NCI-H82 (cell line): Measurements from ENCODE around the gene FAM117A.

ENCODE experiments used
- DNase-seq: peaks from one replicate; lab custom pipeline; 2025; lab: John Stamatoyannopoulos, UW

The FAM117A gene, protein sequence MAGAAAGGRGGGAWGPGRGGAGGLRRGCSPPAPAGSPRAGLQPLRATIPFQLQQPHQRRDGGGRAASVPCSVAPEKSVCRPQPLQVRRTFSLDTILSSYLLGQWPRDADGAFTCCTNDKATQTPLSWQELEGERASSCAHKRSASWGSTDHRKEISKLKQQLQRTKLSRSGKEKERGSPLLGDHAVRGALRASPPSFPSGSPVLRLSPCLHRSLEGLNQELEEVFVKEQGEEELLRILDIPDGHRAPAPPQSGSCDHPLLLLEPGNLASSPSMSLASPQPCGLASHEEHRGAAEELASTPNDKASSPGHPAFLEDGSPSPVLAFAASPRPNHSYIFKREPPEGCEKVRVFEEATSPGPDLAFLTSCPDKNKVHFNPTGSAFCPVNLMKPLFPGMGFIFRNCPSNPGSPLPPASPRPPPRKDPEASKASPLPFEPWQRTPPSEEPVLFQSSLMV

DNA sequence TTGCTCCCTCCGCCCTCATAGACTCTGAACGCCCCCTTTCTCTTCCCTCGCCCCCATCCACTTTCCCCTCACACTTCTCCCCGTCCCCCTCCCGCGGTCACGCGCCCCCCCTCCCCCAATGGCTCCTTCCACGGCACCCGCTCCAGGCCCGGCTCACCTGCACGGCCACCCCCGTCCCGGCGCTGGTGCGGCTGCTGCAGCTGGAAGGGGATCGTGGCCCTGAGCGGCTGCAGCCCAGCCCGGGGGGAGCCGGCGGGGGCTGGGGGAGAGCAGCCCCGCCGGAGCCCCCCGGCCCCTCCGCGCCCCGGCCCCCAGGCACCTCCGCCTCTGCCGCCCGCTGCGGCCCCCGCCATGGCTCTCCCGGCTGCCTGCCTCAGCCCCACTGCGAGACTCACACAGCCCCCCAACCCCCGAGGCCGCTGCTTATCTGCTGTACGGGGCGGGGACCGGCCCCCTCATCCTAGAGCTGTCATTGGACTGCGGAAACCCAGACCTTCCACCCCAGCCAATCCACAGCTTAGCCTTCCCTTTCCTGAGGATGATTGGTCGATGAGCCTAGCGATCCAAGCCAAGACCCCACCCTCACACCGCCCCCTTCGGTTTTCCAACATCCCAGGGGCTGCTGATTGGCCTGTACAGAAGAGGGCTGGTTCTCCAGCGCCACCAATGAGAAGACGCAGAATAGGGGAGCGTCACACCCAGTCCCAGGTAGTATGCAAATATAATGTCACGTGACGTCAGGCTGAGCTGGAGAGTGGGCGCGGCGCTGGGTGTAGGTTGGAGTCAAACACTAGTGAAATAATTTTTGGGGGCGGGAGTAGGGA lies at the start of gene FAM117A:
Gene FAM117A (minus strand): TSS at position 397 of the 824 bp plus-strand sequence. CDS start 44 bp downstream, at position 353.
- DNase-seq = peak; percentile 100

DNA sequence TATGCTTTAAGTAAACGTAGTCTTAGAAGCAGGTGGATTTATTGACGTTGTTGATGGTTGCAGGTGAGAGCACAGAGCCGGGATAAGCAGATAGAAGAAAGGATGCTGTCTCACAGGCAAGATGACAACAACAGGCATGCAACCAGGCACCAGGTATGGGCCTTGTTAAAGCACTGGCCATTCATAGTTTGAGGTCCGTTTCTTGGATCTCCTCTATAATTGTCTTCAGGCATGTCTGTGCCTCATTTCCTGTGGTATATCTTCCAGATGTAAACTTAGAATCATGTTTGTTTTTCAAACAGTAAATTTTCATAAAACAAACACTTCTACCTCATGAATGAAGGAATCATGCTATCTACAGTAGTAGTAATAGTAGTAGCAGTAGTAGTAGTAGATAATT lies 45.1 kb upstream of the FAM117A start:
- DNase-seq = no peak

DNA sequence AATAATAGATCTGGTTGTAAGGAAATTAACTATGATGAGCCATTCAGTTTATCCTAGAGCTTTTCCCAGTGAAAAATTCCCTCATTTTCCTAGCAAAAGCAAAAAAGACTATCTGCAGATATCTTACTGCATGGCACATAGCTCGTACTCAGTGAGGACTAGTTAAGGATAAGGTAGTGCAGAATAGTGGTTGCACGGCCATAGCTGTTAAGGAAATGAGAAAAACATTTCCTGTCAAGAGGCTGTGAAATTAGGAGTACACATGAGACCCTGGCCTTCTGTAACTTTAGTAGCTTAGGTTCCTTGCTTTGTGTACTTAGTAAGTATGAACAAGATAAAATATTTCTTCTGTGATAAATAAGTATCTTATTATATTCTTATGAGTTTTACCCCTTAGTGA lies 34.8 kb upstream of the FAM117A start:
- no peak for DNase-seq

DNA sequence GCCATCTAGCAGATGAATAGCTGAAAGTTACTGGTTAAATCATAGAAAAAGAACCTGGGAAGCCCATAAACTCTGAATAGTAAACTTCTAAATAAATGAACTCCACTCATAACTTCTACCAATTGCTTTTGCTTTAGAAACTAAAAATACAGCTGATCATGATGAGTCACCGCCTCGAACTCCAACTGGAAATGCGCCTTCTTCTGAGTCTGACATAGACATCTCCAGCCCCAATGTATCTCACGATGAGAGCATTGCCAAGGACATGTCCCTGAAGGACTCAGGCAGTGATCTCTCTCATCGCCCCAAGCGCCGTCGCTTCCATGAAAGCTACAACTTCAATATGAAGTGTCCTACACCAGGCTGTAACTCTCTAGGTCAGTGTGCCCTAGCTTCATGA lies 34.3 kb upstream of the FAM117A start:
- no peak for DNase-seq

DNA sequence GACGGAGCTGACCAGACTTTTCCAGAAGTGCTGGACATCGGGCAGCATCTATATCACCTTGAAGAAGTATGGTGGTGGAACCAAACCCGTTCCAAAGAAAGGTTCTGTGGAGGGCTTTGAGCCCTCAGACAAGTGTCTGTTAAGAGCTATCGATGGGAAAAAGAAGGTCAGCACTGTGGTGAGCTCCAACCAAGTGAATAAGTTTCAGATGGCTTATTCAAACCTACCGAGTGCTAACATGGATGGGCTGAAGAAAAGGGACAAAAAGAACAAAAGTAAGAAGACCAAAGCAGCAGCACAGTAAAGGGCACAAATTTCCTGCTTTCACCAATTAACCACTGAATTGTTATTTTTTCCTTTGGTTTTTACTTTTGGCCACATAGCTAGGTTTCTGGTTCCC lies 31.4 kb upstream of the FAM117A start:
- no peak for DNase-seq

DNA sequence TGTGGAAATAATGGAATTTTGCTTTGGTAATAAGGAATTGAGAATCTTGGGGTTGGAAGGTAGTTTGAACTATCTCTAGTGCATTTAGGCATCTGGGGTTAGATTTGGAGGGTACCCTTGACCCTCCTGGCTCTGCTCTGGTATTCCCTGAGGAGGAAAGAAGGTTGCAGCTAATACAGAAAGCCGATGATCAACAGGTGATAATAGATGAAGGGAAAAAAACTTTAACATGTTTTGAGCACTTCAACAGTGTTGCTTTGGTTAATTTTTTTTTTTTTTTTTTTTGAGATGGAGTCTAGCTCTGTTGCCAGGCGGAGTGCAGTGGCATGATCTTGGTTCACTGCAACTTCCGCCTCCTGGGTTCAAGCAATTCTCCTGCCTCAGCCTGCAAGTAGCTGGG lies 29.4 kb upstream of the FAM117A start:
- no peak for DNase-seq

DNA sequence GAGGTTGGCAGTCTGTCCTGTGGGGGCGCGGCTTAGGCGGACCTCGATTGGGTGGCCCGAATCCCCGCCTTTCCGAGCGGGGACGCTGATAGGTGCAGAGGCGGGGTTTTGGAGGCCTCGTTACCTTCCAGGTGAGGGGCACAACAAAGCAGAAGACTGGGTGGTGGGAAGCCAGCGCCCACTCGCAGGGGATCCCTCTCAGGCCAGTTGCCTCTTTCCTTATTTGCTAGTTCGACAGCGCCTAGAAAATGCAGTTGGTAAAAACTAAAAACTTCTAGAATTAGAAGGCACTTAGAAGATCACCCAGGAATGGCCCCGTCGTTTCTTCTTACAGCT lies 25.3 kb upstream of the FAM117A start:
- DNase-seq = no peak

DNA sequence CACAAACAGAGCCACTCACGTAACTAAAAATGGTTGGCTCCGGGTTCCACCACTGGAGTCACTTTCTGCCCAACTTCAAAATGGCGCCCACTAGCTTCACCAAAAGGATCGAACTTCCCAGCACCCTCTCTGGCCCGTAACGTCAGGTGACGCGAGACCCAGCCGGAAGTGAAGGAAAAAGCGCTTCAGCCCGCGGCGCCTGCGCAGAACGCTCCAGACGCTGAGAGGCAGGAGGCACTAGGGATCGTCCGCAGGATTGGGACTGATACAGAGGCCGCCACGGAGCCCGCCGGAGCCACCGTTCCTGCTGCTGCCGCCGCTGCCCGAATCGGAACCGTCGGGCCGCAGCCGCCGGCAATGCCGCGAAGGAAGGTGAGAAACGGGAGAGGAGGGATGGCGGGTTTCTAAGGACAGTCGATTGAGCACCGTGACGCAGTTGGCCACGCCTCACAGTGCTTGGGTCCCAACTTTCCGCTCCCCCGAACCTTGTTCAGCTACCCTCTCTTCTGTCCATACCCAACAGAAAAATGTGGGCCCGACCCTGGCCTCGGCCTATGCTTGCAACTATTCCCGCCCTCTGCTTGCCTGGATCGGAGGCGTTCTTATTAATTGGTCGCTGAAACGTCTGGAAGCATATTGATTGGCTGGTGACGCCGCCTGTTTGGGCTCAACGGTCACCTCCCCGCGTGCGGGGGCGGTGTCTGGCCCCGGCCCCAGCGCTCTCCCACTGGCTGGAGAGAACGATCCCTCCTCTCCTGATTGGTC lies 24.7 kb upstream of the FAM117A start, which contains the start of gene KAT7:
Gene KAT7 (plus strand): TSS at position 204 of the 765 bp plus-strand sequence. CDS start 154 bp downstream, at position 358.
- peak; percentile 100 for DNase-seq

DNA sequence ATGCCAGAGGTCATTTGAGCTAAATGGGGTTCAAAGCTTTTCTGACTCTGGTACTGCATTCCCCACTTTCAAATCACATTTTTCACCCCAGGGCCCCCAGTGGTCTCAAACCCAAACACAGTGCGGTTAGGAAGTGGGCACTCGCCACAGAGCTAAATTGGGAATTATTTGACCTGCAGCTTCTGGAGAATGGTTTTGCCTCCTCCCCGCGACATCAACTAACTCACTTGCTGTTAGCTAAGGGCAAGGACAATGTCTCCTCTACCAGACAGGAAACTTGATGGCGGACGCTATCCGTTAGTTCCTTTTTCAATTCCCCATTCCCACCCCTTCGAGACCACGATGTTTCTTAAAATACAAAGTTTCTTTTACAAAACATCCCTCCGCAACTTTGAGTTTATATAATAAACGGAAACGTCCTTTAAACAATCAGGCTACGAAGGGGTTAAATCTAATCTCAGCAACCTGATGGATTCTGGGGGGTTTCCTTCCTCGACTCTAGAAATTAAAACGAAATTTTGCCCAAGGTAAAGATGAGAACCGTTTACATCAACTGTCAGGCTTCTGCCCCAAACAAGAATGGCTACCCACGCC lies 24.1 kb upstream of the FAM117A start:
- DNase-seq = no peak

DNA sequence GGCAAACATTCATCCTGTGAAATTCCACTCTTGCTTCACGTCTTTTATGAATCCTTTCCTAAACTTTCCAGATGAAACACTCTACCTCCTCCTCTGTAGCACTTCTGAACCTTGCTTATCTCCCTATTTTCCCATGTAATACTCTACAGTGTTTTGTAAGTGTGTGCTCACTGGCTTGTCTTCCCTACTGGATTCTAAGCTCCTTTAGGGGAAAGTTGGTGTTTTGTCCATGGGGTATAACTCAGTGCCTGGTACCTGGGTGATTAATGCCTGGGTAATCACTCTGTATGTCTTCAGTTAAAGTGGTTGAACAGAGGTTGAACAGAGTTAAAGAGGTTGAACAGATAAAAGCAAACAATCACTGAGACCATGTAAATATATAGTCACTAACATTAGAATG lies 20.7 kb upstream of the FAM117A start:
- no peak for DNase-seq

DNA sequence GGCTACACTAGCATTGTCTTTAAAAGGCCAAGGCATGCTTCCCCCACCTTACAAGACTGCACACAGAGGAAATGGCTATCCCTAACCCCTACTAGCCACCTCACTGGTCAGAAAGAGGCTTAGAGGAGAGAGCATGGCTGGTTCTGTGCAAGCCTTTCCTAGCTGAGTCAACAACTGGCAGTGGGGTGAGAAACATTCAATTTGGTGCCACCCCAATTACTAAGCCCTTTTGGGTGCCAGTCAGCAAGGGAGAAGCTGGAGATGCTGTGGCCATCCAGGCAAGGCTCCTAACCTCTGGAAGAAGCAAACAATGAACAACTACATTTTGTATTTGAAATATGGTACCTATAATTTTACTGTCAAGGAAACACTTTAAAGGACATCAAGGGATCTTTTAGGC lies 19.9 kb upstream of the FAM117A start:
- no peak for DNase-seq

DNA sequence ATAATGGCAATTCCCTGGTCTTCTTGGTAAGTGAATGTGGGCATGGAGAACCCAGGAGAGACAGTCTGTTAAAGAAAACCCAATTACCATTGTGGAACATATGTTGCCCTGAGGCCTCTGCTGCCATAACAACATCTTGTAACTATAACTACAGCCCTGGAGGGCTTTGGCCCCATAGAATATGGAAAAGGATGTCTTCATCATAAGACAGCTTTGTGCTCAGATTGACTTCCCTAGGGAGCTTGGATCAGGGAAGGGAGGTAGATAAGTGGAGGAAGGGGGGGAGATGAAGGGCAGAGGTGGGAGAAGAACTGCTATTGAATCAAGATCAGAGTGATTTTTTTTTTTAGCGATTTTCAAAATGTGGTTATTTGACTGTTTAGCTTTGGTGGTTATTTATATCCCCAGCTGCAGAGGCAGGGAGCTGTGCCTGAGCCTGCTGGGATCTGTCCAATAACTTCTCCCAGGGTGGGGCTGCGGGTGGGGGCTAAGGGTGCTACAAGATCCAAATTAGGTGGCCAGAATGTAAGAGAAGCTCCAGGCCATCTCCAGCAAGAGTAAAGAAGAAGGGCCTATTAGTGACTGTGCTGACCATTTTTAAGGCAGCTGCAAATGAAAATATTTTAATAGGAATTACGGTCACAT lies 19.3 kb upstream of the FAM117A start:
- peak; percentile 97 for DNase-seq

DNA sequence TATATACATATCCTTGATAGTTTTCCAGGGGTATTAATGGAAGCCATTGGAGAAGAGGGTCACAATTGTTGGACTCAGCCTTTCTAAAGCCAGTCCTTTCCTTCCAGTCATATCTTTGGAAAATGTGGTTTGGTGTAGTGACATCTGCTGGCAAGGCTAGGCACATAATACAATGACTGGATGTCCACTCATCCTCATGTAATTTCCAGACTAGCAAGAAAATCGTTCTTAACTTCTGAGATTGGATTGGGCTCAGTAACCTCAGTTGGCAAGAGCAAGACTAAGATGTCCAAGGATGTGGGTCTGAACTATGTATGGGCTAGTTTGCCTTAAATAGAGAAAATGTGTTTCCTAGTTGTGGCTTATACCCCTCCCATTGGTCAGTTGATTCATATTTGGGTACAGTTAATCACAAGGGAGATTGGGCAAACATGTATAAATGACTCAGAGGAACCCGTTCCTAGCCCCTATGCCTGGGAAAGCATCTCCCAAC lies 15.9 kb upstream of the FAM117A start:
- peak; percentile 57 for DNase-seq

DNA sequence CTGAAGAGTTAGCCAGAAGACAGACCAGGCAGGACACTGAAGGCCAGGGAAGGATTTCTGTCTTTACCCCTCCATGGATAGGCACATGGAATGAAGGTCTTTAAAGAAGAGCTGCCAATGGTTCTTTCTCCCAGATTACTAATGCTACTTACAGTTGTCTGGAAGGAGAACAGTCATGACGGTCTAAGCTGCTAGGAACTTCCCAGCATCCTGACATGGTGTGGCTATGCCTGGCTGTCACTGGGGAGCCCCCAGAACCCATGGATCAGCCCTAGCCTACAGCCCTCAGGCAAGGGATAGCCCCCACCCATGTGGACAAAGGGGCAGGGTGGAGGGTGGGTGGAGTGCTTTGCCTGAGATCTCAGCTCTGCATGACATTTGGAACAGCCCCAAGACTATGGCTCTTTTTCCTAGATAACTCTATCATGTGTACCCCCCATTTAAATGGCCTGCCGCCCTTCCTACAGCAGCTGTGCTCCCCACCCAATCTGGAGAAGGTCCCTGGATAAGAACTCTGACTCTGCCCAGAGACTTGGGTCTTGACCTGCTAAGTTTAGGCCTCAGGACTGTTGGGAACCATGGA lies 15.3 kb upstream of the FAM117A start:
- DNase-seq = no peak

DNA sequence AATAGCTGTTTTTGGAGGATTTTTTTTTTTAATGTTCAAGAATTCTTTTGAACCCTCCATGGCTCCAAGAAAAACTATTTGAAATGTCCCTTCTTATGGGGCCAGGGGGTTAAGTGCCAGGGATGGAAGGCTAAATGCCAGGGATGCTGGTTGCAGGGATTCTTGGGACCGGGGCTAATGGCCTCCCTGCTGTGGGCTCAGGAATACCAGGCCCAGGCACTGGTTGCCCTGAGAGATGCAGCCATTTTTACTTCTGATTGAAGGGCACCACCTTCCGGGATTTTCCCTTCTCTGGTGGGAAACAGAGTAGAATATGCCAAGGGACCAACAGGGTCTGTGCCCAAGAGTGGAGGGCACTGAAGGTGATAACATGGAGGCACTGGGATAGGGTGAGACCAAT lies 13.6 kb upstream of the FAM117A start:
- DNase-seq = no peak

DNA sequence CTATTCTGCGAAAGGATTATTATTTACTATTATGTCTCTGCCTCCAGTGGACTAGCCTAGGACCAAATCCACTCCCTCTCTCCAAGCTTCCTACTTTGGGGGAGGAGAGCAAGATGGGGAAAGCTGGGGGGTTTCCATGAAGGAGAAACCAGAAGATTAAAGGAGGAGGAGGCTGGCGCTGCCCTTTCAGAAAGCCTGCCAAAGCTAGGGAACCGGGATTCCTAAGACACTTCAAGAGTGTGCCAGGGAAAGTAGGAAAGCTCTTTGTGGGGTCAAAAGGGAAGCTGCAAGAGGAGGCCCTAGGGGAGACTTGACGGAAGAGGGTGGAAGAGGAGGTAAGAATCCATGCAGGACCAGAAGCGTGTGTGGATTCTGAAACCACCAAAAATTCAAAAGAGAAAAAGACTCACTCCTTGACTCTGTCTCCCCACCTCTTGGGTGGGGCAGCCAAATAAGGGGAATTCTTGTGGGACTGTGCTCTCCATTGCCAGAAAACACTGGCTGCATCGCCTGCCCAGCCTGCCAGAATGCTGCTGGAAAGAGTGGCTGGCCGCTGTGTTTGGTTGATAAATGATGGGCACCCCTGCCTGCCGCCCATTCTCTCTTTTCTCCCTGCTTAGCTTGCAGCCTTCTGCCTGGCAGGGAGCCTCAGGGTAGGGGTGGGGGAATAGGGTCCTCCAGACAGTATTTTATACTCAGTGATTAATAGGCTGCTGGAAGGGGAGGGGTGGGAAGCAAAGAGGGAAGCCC lies 12.8 kb upstream of the FAM117A start:
- DNase-seq = no peak

DNA sequence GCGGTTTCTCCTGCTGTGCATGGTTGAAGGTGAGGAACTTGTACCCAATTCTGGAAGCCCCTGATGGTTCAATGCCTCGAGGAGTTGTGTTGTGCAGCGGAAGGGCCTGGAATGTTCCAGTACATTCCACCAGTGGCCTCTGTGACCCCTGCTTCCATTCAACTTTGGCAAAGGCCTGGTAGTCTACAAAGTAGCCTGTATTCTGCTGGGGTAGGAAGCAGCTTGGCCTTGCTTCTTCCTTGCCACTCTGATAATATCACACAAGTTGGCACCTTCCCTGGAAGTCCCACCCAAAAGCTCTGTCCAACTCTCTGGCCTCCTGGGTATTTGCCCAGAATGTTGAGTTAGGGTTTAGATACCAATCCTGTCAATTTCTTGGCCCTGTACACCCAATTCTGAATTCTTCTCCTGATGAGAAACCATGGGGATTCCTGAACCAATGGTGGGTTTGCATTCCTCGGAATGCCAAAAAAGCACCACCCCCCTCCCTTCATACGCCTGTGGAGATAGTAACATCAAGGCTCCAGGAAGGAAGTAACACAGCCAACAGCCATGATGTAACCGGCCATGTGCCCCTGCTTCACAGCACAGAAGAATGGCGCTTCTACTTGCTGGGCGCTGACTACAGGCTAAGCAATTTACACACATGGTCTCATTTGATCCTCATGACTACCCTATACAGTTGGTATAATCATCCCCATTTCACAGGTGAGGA lies 11.8 kb upstream of the FAM117A start:
- no peak for DNase-seq

DNA sequence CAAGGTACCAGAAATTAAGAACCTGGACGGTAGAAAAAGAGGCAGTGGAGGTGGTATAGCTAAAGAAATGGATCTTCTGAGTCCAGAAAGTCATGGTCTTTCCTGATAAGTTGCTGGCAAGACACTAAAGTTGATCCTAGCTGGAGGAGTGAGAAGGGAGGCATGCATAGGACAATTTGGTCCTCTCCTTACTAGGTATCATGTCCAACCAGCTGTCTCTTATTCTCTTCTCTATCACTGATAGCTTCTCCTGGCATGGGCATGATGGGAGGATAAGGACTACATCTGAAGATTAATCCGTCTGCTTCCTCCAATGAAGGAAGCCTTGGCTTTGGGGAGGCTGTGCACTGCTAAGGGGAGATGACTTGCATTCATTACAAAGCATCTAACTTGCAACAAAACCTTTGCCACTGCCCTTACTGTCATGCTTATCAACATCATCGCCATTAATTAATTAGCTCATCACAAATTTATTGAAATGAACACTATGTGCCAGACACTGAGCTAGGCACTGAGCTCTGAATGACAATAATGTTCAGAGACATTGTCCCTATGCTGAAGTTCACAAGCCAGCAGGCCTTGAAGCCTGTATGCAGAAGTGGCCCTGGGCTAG lies 3.1 kb upstream of the FAM117A start:
- peak; percentile 26 for DNase-seq

DNA sequence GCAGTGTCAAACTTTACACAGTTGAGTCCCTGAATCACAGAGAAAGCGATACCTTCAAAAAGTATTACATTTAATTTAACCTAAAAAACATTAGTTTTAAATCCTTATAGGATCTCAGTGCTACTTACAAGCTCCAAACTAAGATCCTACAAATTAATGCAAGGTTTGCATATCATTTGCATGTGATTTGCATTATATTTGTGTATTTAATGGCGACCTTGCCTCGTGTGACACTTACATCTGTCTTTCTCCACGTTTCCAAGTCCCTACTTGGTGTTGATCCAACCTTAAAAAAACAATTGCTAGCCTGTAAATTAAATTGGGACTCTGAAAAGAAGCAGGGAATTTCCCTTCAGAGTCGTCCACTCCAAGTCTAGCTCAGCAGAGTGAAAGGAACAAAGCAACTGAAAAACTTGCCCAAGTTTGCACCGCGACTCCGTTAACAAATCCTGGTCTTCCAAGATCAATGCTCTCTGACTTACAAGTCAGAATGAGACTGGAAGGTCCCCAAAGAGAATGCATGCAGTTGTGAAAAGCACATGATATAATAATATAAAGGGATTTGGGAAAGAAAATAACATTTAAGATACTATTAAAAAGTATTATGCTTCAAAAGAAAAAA lies 739 bp upstream of the FAM117A start:
- DNase-seq = no peak
